Fibroblast of villous mesenchyme (primary cell): ENCODE data around the gene CLEC16A. TPM values are rescaled to one million over a fixed set of nuclear protein-coding genes. Genes with fewer than 3 reads are reported as not detected.

Source experiments
- DNase-seq: peaks from one replicate; pipeline ENCODE4 v3.0.0-alpha.2; 2010; ENCODE audit warnings: low read depth
- H3K4me3 ChIP-seq: 2 replicates; pipeline ENCODE4 v1.5.1; 2011; ENCODE audit warnings: low read depth, mild to moderate bottlenecking, low read length
- total RNA-seq: library from RNA; depleted of rRNA; stranded (reverse); fragments of >200 nt; gene quantifications from 2 replicates; pipeline ENCODE4 v1.2.3, GENCODE V29; 2012
- TF ChIP-seq, protein P1 (sequence below): IDR thresholded peaks from 2 replicates; pipeline ENCODE4 v1.5.1; 2012; ENCODE audit warnings: low read depth, mild to moderate bottlenecking, low read length; ENCODE audit not compliant: insufficient read depth

CLEC16A gene
- total RNA-seq, 1 donor, result 32.4 TPM

DNA sequence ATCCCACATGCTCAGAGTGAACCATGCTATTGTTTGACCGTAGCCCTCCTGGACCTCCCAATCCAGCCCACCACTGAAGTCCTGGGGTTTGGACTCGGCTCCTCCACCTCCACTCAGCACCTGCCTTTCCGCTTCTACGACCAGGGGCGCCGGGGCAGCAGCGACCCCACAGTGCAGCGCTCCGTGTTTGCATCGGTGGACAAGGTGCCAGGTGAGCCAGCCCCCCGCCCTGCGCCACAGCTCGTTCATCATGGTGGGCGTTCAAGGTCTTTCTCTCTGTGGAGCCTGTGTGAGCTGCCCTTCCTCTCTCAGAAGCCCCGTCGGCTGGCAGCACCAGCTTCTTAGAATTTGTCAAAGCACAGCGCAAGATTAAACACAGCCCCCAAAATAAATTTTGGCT is 181.6 kb downstream of the CLEC16A start:
- H3K4me3 ChIP-seq, result no peak overlapping the region
- TF ChIP-seq, protein P1, sequence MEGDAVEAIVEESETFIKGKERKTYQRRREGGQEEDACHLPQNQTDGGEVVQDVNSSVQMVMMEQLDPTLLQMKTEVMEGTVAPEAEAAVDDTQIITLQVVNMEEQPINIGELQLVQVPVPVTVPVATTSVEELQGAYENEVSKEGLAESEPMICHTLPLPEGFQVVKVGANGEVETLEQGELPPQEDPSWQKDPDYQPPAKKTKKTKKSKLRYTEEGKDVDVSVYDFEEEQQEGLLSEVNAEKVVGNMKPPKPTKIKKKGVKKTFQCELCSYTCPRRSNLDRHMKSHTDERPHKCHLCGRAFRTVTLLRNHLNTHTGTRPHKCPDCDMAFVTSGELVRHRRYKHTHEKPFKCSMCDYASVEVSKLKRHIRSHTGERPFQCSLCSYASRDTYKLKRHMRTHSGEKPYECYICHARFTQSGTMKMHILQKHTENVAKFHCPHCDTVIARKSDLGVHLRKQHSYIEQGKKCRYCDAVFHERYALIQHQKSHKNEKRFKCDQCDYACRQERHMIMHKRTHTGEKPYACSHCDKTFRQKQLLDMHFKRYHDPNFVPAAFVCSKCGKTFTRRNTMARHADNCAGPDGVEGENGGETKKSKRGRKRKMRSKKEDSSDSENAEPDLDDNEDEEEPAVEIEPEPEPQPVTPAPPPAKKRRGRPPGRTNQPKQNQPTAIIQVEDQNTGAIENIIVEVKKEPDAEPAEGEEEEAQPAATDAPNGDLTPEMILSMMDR, result no peak
- no peak for DNase-seq

DNA sequence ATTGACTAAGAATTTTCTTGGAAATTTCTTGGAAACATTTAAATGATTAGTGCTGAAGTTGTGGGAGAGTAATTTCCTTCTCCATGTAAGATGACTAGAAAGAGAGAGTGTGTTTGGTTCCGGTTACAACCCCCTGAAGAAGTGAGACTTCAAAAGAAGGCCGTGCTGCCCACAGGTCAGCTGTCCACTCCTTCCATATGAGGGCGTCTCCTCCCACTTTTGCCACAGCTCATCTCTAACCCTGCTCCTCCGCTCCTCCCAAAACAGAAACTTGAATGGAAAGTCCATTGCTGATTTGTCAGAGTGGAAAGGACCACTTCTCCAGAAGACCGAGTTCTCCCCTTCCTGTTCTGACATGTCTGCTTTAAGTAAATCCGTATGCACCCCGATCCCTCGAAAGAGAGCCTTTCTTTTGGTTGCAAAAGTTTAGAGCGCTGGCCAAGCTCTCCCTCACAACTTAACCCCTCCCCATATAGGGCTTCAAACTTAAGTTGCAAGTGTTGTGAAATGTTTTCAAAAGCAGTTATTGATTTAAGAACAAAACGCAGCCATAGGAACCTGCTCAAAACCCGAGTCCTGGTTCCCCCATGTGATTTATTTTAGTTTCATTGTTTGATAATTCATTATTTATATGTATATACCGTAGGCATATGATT is 182.2 kb downstream of the CLEC16A start:
- no peak overlapping the region for H3K4me3 ChIP-seq
- TF ChIP-seq, protein P1, result no peak
- DNase-seq, result peak; percentile 28

DNA sequence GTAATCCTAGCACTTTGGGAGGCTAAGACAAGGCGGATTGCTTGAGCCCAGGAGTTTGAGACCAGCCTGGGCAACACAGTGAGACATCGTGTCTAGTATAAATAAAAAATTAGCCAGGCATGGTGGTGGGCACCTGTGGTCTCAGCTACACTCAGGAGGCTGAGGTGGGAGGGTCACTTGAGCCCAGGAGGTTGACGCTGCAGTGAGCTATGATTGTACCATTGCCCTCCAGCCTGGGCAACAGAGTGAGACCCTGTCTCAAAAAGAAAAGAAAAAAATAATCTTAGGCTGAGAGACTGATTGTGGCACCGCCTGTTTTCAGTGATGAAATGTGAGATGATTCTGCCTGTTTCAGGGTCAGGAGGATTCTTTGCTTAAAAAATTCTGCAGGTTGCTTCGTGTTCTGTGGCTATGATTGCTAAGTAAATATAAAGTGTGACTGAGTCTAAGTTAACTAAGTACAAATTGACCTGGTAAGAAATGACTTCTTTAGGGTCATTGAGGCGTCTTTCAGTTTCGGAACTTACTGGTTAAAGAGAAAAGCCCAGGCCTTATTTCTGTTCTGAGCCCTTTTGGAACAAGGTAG is 183.3 kb downstream of the CLEC16A start:
- no peak overlapping the region for H3K4me3 ChIP-seq
- TF ChIP-seq, protein P1, result no peak
- DNase-seq, result no peak

DNA sequence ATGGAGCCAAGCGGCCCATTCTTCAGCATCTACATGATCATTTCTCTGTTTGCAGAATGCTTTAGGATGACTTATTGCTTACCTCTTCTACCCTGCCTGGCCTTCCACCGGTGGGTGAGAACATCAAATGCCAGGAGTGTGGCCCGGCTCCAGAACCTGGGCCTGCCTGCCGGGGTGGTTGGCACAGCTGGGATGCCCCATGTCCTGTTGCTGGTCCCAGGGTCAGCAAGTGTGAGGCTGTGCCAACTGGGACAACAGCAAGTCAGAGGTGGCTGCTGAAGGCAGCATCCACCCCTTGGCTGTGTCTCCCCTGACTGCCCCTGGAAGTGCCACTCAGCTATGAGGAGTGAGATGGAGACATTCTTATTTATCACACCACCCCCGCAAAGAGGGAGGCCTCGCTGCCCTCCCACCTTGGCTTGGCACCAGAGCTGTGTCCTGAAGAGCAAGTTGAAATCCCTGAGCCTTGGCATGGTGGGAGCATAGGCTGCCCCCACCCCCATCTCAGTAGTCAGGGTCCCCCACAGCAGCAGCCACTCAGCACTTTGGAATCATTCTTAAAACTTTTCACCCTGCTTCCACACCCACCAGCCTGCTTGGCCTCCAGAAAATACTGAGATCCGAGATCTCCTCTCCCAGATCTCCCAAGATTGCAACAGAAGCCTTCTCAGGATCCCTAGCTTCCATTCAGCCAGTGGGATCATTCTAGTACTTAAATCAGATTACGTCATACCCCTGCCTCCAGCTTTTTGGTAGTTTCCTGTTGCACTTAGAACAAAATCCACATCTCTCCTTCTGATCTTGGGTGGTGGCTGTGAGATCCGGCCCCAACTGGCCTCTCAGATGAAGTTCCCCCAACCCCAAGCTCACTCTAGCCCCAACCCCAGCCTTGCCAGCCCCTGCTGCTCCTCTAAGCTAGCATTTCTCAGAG is 184.1 kb downstream of the CLEC16A start:
- H3K4me3 ChIP-seq, result no peak overlapping the region
- TF ChIP-seq, protein P1, result no peak
- peak; percentile 96 for DNase-seq

DNA sequence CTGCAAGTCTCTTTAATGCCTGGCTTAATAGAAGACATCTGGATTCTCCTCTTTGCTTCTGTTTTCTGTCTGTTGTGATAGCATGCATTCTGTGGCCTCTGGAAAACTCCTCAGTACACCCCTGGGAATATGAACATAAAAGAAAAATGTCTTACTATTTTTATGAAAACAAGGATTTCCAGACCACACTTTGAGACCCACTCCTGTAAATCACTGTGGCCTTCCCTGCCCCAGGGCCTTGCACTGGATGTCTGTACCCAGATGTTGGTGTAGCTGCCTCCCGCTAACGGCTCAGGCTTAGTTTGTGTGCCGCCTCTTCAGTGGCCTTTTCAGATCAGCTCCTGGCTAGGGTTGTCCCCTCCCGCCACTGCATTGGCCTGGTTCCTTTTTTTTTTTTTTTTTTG is 185.0 kb downstream of the CLEC16A start:
- DNase-seq, result peak; percentile 97
- TF ChIP-seq, protein P1, result no peak
- H3K4me3 ChIP-seq, result no peak overlapping the region

DNA sequence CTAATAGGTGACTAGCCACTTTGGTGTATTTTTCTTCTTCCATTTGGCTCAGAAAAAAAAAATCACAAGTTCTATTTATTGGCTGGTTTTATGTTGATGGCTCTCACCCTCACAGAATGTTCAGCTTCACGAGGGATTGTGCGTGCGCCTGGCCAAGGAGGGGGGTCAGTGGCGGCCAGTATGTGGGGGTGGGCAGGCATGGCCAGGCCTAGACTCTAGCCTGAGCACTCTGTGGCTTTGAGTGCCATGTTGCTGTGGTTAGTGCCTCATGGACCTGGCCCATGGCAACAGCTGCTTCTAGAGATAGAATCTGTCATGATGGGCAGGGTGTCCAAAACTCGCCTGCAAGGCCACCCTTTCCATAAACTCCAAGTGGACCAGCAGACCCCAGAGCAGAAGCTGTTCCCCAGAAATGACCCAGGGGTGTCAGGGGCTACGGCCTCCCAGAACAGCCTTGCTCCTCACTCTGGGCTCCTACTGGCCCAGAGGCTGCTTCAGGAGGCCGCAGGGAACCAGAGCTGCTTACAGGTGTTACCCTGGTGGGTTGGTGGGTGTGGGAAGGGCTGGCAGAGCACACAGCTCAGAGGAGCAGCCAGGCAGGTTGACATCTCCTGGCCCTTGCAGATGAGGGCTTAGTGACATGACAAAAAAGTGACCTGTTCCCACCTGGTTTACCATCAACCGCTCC is 186.8 kb downstream of the CLEC16A start:
- no peak overlapping the region for H3K4me3 ChIP-seq
- no peak for DNase-seq
- TF ChIP-seq, protein P1, result no peak
